ENCODE measurements around the gene MIR17HG. TPM values are rescaled to one million over a fixed set of nuclear protein-coding genes. Genes with fewer than 3 reads are reported as not detected.
"Not testable (repeated sequence)": the region's sequence is repeated elsewhere in the genome, so short reads cannot be mapped to it uniquely, and the experiment has no call there.

Gene MIR17HG
- polyA plus RNA-seq (2014; cell fraction: cytosol; rRNA removed), result 6.9 and 9.9 TPM in 2 replicates
- polyA plus RNA-seq (2014; cell fraction: nucleus; rRNA removed), result 50.1 and 50.9 TPM in 2 replicates

- DNase-seq (ENCODE audit: low spot score), result peak; percentile 94
Observed at GRCh38 chr13:91347202-91347995, at the start of gene MIR17HG. TSS of gene MIR17HG (plus strand) at chr13:91347687.

- no peak for DNase-seq (ENCODE audit: low spot score)
Observed at GRCh38 chr13:91298060-91298459, 49.4 kb upstream of the MIR17HG start.

GRCh38 chr13:91302111-91302510 is 45.4 kb upstream of the MIR17HG start:
- DNase-seq (ENCODE audit: low spot score), result no peak

GRCh38 chr13:91303031-91303430 is 44.5 kb upstream of the MIR17HG start:
- DNase-seq (ENCODE audit: low spot score), result no peak

DNA sequence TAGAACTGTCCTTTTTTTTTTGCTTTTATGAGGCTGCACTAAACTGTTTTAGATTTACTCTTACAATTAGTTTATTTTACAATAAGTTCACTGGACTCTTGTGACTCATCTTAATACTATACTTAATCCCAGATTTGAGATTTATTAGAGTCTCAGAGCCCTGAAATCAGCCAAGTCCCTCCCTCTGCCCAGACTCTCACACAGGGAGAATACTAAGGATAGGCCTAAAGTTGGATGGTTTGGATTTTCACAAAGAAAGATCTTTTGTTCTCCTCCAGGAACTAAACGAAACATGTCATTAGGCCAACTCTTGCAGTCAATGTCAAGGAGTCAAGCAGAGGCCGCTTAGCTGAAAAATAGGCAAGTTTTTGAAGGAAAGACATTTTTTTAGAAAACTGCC is 42.7 kb upstream of the MIR17HG start:
- no peak for DNase-seq (ENCODE audit: low spot score)

GRCh38 chr13:91305652-91306051 is 41.8 kb upstream of the MIR17HG start:
- no peak for DNase-seq (ENCODE audit: low spot score)

DNA sequence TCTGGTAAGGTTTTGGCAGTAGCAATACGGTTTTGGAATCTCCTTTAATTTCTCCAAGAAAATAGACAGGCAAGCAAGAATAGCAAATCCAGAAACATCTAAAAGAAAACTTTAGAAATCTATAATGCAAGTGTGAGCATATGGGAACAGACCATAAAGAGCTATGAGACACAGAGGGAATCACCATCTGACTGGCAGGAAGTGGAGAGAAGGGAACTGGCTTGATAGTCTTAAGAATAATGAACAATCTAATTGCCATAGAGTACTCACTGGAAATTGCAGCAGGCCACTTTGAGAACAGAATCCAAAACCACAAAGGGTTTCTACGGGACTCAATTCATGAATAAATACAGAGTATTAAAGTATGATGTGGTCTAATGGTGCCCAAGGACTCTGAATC is 39.6 kb upstream of the MIR17HG start:
- no peak for DNase-seq (ENCODE audit: low spot score)

GRCh38 chr13:91308299-91308698 is 39.2 kb upstream of the MIR17HG start:
- no peak for DNase-seq (ENCODE audit: low spot score)

DNA sequence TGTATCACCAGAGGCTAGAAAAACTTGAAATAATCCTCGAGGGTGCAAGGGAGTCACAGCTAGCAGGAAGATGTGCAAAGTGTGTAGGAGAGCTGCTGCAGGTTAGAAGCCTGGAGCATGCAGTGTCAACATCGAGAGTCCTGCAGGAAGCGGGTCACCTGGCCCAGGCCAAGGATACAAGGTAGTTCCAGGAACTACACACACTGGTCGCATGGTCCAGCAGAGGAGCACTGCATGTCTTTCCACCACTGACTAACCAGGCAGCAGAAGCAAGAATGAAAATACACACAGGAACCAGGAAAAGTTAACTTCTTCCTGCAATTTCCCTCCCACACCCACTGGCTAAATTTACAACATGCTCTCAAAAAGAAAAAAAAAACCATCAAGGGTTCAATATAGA is 36.0 kb upstream of the MIR17HG start:
- DNase-seq (ENCODE audit: low spot score), result no peak

DNA sequence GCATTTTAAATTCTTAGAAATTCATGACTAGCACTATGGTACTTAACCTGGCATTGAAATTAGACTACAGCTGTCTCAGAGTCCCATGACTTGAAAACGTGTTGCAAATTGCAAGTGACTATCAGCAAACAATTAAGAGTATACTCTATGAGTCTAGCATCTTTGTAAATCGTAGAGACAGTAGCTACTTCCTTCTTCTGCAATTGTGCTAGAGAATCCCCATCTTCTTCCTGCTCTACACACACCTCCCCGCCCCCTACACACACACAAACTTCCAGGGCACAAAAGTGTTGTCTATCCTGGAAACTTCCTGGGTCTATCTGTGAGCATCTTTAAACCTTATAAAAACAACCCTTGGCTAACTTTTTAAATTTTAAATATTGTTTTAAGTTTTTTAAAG is 35.2 kb upstream of the MIR17HG start:
- DNase-seq (ENCODE audit: low spot score), result no peak

- peak; percentile 21 for DNase-seq (ENCODE audit: low spot score)
Observed at GRCh38 chr13:91313103-91313502, 34.4 kb upstream of the MIR17HG start.

- no peak for DNase-seq (ENCODE audit: low spot score)
Observed at GRCh38 chr13:91313581-91313980, 33.9 kb upstream of the MIR17HG start.

DNA sequence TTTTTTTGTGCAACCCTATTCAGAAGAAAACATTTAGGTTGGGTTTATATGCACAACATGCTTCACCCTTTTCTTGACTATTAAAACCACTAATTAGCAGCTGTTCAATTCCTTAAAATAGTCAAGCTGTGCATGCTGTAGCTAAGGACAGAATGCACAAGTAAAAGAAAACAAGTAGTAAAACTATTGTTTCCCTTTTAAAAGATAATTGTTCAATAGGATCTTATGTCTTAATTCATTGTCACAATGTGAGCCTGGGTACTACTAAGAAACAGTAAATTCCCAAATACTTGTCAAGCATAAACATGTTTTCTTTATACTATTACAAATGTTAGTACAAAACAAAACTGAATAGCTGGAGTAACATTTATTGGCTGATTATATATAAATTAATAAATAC is 32.6 kb upstream of the MIR17HG start:
- DNase-seq (ENCODE audit: low spot score), result no peak

DNA sequence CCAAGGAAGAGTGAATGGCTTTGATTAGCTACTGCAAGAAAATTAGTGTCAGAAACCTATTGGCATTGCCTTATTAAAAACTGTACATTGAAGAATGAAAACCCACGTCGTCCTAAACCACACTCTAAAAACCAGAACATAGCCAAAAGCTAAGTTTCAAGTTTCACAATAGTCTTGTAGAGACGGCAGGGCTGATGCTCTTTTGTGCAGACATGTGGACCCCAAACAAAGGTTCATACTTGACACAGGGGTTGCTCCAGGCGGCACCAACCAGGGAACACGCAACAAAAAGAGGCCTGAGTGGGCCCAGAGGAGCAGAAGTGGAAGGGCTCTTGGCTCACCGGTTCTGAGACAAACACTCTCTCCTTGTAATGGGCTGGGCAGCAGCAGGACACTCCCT is 28.6 kb upstream of the MIR17HG start:
- DNase-seq (ENCODE audit: low spot score), result no peak

DNA sequence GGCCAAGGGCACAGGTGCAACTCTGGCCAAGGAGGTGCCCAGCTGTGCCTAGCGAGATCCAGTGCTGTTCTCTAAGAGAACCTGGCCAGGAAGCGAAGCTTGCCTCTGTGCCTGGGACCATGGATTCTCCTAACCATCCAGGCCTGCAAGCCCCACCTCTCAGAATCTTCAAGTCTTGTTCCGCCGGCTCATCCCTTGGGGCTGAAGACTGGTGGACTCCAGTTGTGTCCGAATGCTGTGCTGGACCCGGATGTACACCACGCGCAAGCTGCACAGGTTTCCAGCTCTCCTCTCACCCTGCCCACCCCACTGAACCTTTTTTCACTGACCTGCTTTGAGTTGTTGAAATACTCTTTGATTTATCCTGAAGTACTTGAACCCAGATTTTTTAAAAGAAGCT is 27.5 kb upstream of the MIR17HG start:
- DNase-seq (ENCODE audit: low spot score), result no peak

DNA sequence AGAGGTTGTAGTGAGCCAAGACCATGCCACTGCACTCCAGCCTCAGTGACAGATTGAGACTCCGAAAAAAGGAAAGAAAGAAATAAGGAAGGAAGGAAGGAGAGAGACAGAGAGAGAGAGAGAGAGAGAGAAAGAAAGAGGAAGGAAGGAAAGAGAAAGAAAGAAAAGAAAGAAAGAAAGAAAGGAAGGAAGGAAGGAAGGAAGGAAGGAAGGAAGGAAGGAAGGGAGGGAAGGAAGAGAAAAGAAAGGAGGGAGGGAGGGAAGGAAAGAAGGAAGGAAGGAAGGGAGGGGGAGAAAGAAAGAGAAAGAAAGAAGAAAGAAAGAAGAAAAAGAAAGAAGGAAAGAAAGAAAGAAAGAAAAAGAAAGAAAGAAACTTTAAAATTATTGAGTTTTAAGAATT is 26.5 kb upstream of the MIR17HG start:
- DNase-seq (ENCODE audit: low spot score), result not testable (repeated sequence)

DNA sequence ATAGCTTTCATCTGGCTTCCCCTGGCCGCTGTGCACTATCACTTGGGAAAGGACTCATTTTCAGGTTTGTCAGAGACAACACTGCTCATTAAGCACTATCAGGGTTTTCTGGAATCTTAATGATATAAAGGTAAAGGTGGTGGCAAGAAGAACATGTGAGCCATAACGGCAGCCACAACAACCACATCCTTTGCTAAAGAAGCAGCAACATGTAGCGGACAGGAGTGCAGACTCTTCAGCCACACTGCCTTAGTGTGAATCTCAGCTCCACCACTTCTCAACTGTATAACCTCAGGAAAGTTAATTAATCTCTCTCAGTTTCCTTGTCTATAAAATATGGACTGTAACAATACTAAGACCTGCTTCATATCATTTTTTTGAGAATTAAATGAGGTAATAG is 24.1 kb upstream of the MIR17HG start:
- DNase-seq (ENCODE audit: low spot score), result no peak

DNA sequence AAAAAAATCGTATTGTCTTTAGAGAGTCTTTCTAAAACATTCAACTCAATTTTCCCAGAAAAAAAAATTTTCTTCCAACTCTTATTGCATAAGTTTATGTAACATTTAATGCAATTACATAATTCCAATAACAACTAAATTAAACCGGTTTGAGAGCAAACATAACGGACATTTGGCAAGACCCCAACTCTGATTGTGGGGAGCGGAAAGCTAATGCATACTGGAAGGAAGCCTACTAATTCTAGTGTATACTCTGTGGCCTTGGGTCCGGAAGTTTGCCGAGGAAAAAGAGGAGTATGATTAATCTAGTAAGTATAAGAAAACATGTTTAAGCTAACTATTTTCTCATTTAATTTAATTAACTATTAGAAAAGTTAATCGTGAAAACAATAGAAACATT is 21.3 kb upstream of the MIR17HG start:
- no peak for DNase-seq (ENCODE audit: low spot score)

DNA sequence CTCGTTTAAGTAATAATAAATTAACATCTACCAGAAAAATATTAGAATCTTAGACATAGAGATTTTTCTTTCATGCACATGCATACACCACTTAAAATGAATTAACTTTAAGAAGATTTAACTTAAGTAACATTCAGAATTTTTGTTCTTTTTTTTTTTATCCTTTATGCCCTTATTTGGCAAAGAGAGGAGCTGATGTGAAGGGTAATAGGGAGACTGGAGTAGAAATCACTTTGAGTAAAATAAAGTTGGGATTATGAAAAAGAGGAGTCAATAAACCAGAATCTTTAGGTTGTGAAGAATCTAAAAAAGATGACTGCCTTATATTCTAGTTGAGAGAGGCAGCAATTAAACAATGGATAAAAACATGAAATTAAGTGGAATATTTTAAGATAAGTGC is 18.8 kb upstream of the MIR17HG start:
- no peak for DNase-seq (ENCODE audit: low spot score)

GRCh38 chr13:91329733-91330132 is 17.8 kb upstream of the MIR17HG start:
- no peak for DNase-seq (ENCODE audit: low spot score)

DNA sequence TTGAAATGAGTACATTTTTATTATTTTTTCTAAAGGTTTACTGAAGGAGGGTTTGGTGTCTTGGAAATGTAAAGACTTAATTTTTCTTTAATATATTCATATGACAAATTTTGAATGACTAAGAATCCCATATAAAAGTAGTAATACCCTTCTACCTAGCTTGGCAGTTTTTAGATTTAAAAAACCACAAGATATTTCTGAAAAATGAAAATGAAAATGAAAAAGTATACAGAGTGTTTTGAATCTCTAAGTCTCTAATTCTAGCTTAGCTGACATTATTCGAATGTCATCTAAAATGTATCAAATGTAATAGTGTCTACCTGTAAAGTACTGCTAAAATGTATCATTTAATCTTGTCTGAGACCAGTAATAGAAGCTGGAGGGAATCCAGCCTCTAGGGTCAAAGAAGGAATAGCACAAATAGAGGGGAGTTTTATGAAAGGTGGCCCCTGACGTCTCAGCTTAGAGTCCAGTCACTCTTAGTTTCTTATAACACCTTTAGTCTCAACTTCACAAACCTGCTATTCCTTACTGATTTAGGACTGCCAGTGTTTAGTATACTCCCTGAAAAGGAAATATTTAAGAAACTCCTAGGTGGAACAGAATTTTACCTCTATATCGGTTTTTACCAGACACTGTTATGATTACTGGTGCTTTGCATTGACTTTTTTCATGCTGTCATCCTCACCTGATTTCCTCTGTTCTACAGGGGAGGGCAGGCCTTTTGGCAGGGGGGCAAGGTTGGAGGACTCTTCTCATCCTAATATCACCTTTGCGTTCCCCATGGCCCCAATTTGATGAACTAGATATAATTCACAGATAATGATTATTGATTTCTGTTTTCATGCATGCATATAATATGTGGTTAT is 16.2 kb upstream of the MIR17HG start:
- no peak for DNase-seq (ENCODE audit: low spot score)

- no peak for DNase-seq (ENCODE audit: low spot score)
Observed at GRCh38 chr13:91346062-91346461, 1.4 kb upstream of the MIR17HG start.

DNA sequence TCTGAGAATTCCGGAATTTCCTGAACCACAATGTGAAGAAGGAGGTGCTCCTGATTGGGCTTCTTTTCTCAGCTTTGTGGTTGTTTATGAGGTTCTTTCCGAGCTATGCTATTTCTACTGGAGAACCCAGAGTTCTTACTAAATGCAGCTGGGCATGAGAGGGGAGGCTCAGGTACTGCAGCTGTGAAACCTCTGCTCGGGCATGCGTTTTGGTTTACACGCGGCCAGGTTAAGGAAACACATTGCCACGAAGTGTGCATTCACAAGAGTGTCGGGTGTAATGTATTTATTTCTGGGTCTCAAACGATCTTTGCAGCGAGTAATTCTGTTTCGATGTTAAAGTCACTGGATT is 661 bp upstream of the MIR17HG start:
- no peak for DNase-seq (ENCODE audit: low spot score)

All from SK-N-DZ (cell line).